Trophoblast cell (in vitro differentiated cells and primary cell): ENCODE results near the gene RNF11.

Source experiments
- DNase-seq, 2 donors: peaks; one replicate each; pipeline ENCODE4 v3.0.0-alpha.2; 2016
- H2AFZ ChIP-seq: 2 replicates; pipeline ENCODE4 v1.6.1; 2013; ENCODE audit warnings: low read length, moderate library complexity, mild to moderate bottlenecking; ENCODE audit not compliant: insufficient read depth, poor library complexity
- H2AK5ac ChIP-seq: 2 replicates; pipeline ENCODE4 v1.6.1; 2013; ENCODE audit warnings: mild to moderate bottlenecking, low read length
- H2BK120ac ChIP-seq: 2 replicates; pipeline ENCODE4 v1.6.1; 2013; ENCODE audit warnings: low read length, mild to moderate bottlenecking, moderate library complexity; ENCODE audit not compliant: insufficient read depth, poor library complexity
- H2BK12ac ChIP-seq: 2 replicates; pipeline ENCODE4 v1.6.1; 2013; ENCODE audit warnings: mild to moderate bottlenecking, low read length, moderate library complexity
- H2BK5ac ChIP-seq: 2 replicates; pipeline ENCODE4 v1.6.1; 2013; ENCODE audit warnings: low read length, low read depth, moderate library complexity, mild to moderate bottlenecking; ENCODE audit not compliant: poor library complexity
- H3K14ac ChIP-seq: 2 replicates; pipeline ENCODE4 v1.6.1; 2013; ENCODE audit warnings: mild to moderate bottlenecking, low read length
- H3K18ac ChIP-seq: 2 replicates; pipeline ENCODE4 v1.6.1; 2013; ENCODE audit warnings: mild to moderate bottlenecking, low read length
- H3K23ac ChIP-seq: 2 replicates; pipeline ENCODE4 v1.6.1; 2013; ENCODE audit warnings: low read length
- H3K27ac ChIP-seq: 2 replicates; pipeline ENCODE4 v1.5.1; 2013; ENCODE audit warnings: low read depth, mild to moderate bottlenecking, inconsistent platforms, low read length, moderate library complexity
- H3K27me3 ChIP-seq: 2 replicates; pipeline ENCODE4 v1.6.1; 2013; ENCODE audit warnings: inconsistent platforms, mild to moderate bottlenecking, low read length, moderate library complexity; ENCODE audit not compliant: insufficient read depth
- H3K36me3 ChIP-seq, 2 experiments: 1 replicate in 1 of 2; 2 replicates in 1 of 2; pipeline ENCODE4 v1.6.1; 2013; ENCODE audit warnings: low read length in 2 of 2, mild to moderate bottlenecking in 2 of 2, moderate library complexity in 1 of 2; ENCODE audit not compliant: insufficient read depth in 2 of 2, control insufficient read depth in 1 of 2
- H3K4ac ChIP-seq: 2 replicates; pipeline ENCODE4 v1.6.1; 2013; ENCODE audit warnings: low read depth, mild to moderate bottlenecking, low read length, moderate library complexity
- H3K4me1 ChIP-seq, 2 experiments: 1 replicate in 1 of 2; 2 replicates in 1 of 2; pipeline ENCODE4 v1.6.1; 2013; ENCODE audit warnings: low read length in 2 of 2, mild to moderate bottlenecking in 2 of 2, moderate library complexity in 1 of 2; ENCODE audit not compliant: insufficient read depth in 2 of 2, control insufficient read depth in 1 of 2
- H3K4me2 ChIP-seq: 2 replicates; pipeline ENCODE4 v1.6.1; 2013; ENCODE audit warnings: inconsistent platforms, mild to moderate bottlenecking, low read length, moderate library complexity
- H3K4me3 ChIP-seq: 2 replicates; pipeline ENCODE4 v1.5.1; 2013; ENCODE audit warnings: mild to moderate bottlenecking, low read depth, low read length, inconsistent platforms
- H3K79me1 ChIP-seq: one replicate; pipeline ENCODE4 v1.6.1; 2013; ENCODE audit warnings: low read length
- H3K79me2 ChIP-seq: 2 replicates; pipeline ENCODE4 v1.6.1; 2013; ENCODE audit warnings: low read length, mild to moderate bottlenecking; ENCODE audit not compliant: control insufficient read depth, insufficient read depth, poor library complexity
- H3K9ac ChIP-seq: 2 replicates; pipeline ENCODE4 v1.6.1; 2013; ENCODE audit warnings: mild to moderate bottlenecking, low read length
- H3K9me3 ChIP-seq: 2 replicates; pipeline ENCODE4 v1.6.1; 2013; ENCODE audit warnings: low read depth, mild to moderate bottlenecking, control low read depth, inconsistent platforms, low read length; ENCODE audit not compliant: insufficient read depth
- H4K12ac ChIP-seq: 2 replicates; pipeline ENCODE4 v1.6.1; 2013; ENCODE audit warnings: low read depth, mild to moderate bottlenecking, low read length, moderate library complexity
- H4K8ac ChIP-seq: 2 replicates; pipeline ENCODE4 v1.6.1; 2013; ENCODE audit warnings: low read depth, mild to moderate bottlenecking, low read length, moderate library complexity
- H4K91ac ChIP-seq: one replicate; pipeline ENCODE4 v1.6.1; 2013; ENCODE audit warnings: low read depth, mild to moderate bottlenecking, low read length, moderate library complexity
- WGBS: extraction: QIAGEN DNeasy Blood & Tissue Kit; methylation state at CpG from one replicate; pipeline ENCODE4 v1.1.7; 2013; ENCODE audit warnings: missing lambda C conversion rate; ENCODE audit not compliant: insufficient read length, insufficient coverage; ENCODE audit errors: extremely low coverage; 5-methylcytosine and 5-hydroxymethylcytosine counted together

The RNF11 gene

DNA sequence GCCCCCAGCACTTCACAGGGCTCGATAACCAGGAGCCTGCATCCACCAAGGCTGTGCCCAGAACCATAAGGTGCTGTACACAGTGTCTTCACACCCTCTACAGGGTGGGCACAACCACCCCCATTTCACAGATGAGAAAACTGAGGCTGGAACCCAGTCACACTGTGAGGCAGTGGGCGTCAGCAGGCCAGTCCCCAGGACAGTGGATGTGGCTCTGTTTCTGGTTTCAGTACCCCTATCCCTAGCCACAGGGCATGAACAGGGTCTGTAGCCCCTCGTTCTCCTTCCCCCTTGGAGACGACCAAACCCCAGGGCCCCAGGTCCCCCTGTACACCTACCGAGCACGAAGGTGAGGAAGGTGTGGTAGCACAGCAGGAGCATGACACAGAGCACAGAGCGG, 66.7 kb downstream of the RNF11 start:
- H3K18ac ChIP-seq, result no peak overlapping the region
- no peak overlapping the region for H3K4ac ChIP-seq
- H4K8ac ChIP-seq, result no peak overlapping the region
- no peak overlapping the region for H3K4me2 ChIP-seq
- H3K79me2 ChIP-seq, result no peaks in the 10 kb centered on the region
- no peaks in the 10 kb centered on the region for H3K79me1 ChIP-seq
- H2BK120ac ChIP-seq, result no peak overlapping the region
- H3K36me3 ChIP-seq, result no peaks in the 10 kb centered on the region
- H3K27me3 ChIP-seq, result no peaks in the 10 kb centered on the region
- no peak overlapping the region for H2BK12ac ChIP-seq
- no peak overlapping the region for H3K14ac ChIP-seq
- no peak overlapping the region for H2AFZ ChIP-seq
- H3K4me1 ChIP-seq, result no peaks in the 10 kb centered on the region
- H4K12ac ChIP-seq, result no peak overlapping the region
- WGBS, result no CpG with 5 or more reads among the region's 7 CpGs
- H4K91ac ChIP-seq, result no peak overlapping the region
- no peak overlapping the region for H3K27ac ChIP-seq
- H2BK5ac ChIP-seq, result no peak overlapping the region
- no peak overlapping the region for H3K4me3 ChIP-seq
- peaks cover 8% of the 10 kb centered on the region for H3K9me3 ChIP-seq
- no peak overlapping the region for H3K23ac ChIP-seq
- no peak for DNase-seq
- H3K9ac ChIP-seq, result no peak overlapping the region
- H2AK5ac ChIP-seq, result no peak overlapping the region

DNA sequence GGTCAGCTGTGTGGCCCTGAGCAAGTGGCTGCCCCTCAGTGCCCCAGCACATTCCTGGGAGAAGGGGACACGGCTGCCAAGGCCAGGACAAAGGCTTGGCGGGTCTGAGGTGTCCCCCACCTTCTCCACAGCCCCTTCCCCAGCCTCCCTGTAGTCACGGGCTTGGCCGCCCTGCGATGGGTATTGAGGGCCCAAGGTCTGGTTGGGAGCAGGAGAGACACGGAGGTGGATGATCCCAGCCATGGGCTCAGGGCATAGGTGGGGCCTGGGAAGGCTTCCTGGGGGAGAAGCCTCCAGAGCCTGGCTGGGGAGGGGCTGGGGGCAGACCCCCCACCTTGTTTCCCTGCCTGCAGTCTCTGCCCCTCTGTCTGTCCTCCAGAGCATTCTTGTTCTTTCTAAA, 67.2 kb downstream of the RNF11 start:
- no CpG with 5 or more reads among the region's 6 CpGs for WGBS

DNA sequence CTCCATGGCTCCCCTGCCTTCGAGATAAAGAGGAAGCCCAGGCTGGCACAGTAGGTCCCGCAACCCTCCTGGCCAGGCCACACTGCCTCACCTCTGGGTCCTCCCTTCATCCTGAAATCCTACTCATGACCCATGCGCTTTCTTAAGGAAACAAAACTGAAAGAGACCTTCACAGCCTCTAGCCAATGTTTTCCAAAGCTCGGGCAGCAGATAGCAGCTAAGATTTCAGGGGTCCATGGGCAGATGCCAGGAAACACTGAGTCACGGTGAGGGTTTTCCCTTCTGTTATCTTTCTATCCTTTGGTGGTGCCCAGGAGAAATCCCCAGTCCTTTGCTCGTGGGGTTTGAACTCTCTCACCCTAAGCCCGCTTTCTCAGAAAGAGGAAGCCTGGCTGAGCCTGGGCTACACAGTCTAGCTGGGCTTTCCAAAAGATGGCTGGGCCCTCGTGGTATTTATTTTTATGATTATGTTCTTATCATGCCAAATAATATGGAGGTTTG, 67.7 kb downstream of the RNF11 start:
- Histone ChIP-seq H4K8ac (no peak overlapping the region), H4K91ac (no peak overlapping the region), H2BK12ac (no peak overlapping the region), H3K4me3 (no peak overlapping the region), H3K9ac (no peak overlapping the region), H2BK120ac (no peak overlapping the region), H3K23ac (no peak overlapping the region), H2AFZ (no peak overlapping the region), H3K79me2 (no peaks in the 10 kb centered on the region), H3K79me1 (no peaks in the 10 kb centered on the region), H3K14ac (no peak overlapping the region), H3K4ac (no peak overlapping the region), H2BK5ac (no peak overlapping the region), H2AK5ac (no peak overlapping the region), H4K12ac (no peak overlapping the region), H3K27me3 (no peaks in the 10 kb centered on the region), H3K4me2 (no peak overlapping the region), H3K4me1 (no peaks in the 10 kb centered on the region), H3K9me3 (peaks cover 5% of the 10 kb centered on the region), H3K18ac (no peak overlapping the region), H3K36me3 (no peaks in the 10 kb centered on the region), H3K27ac (no peak overlapping the region)
- DNase-seq, result peak; percentile 8 to 30
- no CpG with 5 or more reads among the region's 8 CpGs for WGBS

More for the DNA sequence above, 67.2 kb downstream of the RNF11 start:
- Histone ChIP-seq H3K9ac (no peak overlapping the region), H3K4me3 (no peak overlapping the region), H2BK5ac (no peak overlapping the region), H3K27me3 (no peaks in the 10 kb centered on the region), H2BK120ac (no peak overlapping the region), H3K23ac (no peak overlapping the region), H3K18ac (no peak overlapping the region), H2BK12ac (no peak overlapping the region), H3K79me2 (no peaks in the 10 kb centered on the region), H4K12ac (no peak overlapping the region), H3K14ac (no peak overlapping the region), H3K79me1 (no peaks in the 10 kb centered on the region), H3K4me1 (no peaks in the 10 kb centered on the region), H4K91ac (no peak overlapping the region), H3K9me3 (peaks cover 8% of the 10 kb centered on the region), H3K4me2 (no peak overlapping the region), H2AK5ac (no peak overlapping the region), H3K4ac (no peak overlapping the region), H3K36me3 (no peaks in the 10 kb centered on the region), H4K8ac (no peak overlapping the region), H3K27ac (no peak overlapping the region), H2AFZ (no peak overlapping the region)
- DNase-seq, result no peak

DNA sequence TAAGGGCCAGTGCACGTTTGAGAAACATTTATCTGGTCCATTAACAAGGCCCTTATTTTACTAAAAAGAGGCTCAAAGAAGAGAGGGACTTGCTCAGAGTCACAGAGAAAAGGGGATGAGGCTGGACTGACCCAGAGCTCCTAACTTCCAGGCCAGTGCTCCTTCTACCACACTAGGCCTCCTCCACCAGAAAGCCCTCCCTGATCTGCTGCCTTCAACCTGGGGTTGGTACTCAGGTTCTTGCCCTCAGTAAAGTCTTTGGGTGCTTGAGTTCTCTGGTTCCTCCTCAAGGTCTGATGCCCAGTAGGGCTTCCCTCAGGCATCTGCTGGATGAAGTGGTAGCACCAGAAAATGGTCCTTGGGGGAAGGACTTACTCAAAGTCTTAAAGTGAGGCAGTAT, 68.3 kb downstream of the RNF11 start:
- H3K4me1 ChIP-seq, result peaks cover 0 to 3% of the 10 kb centered on the region in 2 experiments
- no peak overlapping the region for H2AK5ac ChIP-seq
- H3K79me1 ChIP-seq, result no peaks in the 10 kb centered on the region
- no peaks in the 10 kb centered on the region for H3K27me3 ChIP-seq
- H3K36me3 ChIP-seq, result no peaks in the 10 kb centered on the region
- H3K4me2 ChIP-seq, result no peak overlapping the region
- peaks cover 2% of the 10 kb centered on the region for H3K9me3 ChIP-seq
- no peak overlapping the region for H2BK12ac ChIP-seq
- H3K14ac ChIP-seq, result no peak overlapping the region
- H2BK120ac ChIP-seq, result no peak overlapping the region
- H3K18ac ChIP-seq, result no peak overlapping the region
- no peak overlapping the region for H2BK5ac ChIP-seq
- H3K23ac ChIP-seq, result no peak overlapping the region
- no peak overlapping the region for H3K27ac ChIP-seq
- no peak overlapping the region for H4K8ac ChIP-seq
- WGBS, result no CpG with 5 or more reads among the region's 1 CpG
- H4K12ac ChIP-seq, result no peak overlapping the region
- H2AFZ ChIP-seq, result no peak overlapping the region
- H3K9ac ChIP-seq, result no peak overlapping the region
- no peak overlapping the region for H3K4ac ChIP-seq
- H4K91ac ChIP-seq, result no peak overlapping the region
- no peaks in the 10 kb centered on the region for H3K79me2 ChIP-seq
- DNase-seq, result no peak
- H3K4me3 ChIP-seq, result no peak overlapping the region
